Measurements from ENCODE around the gene GRIN2B. TPM values are rescaled to one million over a fixed set of nuclear protein-coding genes. Genes with fewer than 3 reads are reported as not detected.
A peak's percentile ranks its signal among the peaks of the same experiment; 100 is the strongest.

The GRIN2B gene
- polyA plus RNA-seq (2013, experiment 1 of 2): under 0.01 TPM
- polyA plus RNA-seq (2013, experiment 2 of 2): not detected

DNA sequence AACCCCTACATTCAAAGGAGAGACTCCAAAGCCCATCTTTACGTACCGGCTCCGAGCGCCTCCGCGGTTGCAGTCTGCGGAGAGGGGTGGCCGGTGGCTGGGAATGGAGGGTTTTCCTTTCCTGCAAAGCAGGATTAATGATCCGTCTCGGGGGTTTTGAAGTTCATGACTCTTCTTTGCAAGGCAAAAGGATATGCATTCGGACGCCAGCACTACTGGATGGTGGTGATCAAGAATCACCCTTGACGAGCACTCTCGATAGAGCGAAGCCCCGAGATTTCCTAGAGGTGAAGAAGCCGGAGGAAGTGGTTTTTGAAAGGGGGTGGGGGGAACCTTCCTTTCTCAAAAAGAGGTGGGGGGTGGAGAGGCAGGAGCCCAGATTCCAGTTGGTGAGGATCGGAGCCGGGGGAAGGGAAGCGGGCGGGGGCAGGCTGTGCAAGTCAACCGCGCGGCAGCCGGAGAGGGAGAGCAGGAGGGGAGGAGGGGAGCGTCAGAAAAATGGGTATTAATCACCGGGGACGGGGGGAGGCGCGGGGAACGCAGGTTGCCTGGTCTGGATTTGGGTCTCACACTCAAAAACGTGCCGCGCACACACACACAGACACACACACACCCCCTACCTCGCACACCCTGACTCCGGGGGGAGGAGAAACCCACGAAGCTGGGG lies at the start of gene GRIN2B:
Gene GRIN2B (minus strand): TSS at position 307 of the 667 bp plus-strand sequence. CDS start 115,394 bp downstream, outside the sequence.
- Histone ChIP-seq H3K9me3 (ENCODE audit: control insufficient read depth, low read length) (no peaks in the 10 kb centered on the region), H3K4me1 (ENCODE audit: control insufficient read depth, insufficient read depth, low read length, poor library complexity, severe bottlenecking) (no peaks in the 10 kb centered on the region), H3K4me3 (ENCODE audit: extremely low read depth, insufficient read depth, low read length, poor library complexity, severe bottlenecking) (peak within 1 kb of the TSS; percentile 43), H3K27ac (ENCODE audit: low read depth, low read length, severe bottlenecking) (no peak within 1 kb of the TSS), H3K36me3 (ENCODE audit: control insufficient read depth, insufficient read depth, low read length) (no peaks in the 10 kb centered on the region)
- 0% methylated on average over 6 to 20 of the region's 37 CpGs for WGBS, 2 experiments (ENCODE audit: insufficient coverage in 2 of 2)

DNA sequence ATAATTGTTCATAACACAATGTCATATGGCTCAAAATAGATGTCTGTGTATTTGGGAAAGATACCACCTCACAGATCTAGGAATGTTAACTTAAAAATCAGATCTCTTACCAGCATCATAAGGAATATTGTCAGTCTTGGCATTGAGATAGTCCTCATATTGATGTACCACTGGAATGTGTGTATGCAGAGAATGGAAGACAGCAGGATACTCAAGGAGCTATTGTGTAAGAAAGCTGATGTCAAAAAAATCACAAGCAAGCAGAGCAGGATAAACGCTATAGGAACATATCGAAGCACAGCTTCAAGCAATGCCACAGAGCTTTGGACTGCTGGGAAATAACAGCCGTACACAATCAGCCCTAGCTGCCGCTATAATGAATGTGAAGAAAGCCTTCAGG lies 45.1 kb upstream of the GRIN2B start:
- H3K4me1 ChIP-seq (ENCODE audit: control insufficient read depth, insufficient read depth, low read length, poor library complexity, severe bottlenecking): no peaks in the 10 kb centered on the region
- no peaks in the 10 kb centered on the region for H3K36me3 ChIP-seq (ENCODE audit: control insufficient read depth, insufficient read depth, low read length)
- H3K27ac ChIP-seq (ENCODE audit: low read depth, low read length, severe bottlenecking): no peak overlapping the region
- H3K9me3 ChIP-seq (ENCODE audit: control insufficient read depth, low read length): no peaks in the 10 kb centered on the region
- WGBS, 2 experiments (ENCODE audit: insufficient coverage in 2 of 2): 97 to 98% methylated on average over 3 to 4 of the region's 4 CpGs
- no peak overlapping the region for H3K4me3 ChIP-seq (ENCODE audit: extremely low read depth, insufficient read depth, low read length, poor library complexity, severe bottlenecking)

DNA sequence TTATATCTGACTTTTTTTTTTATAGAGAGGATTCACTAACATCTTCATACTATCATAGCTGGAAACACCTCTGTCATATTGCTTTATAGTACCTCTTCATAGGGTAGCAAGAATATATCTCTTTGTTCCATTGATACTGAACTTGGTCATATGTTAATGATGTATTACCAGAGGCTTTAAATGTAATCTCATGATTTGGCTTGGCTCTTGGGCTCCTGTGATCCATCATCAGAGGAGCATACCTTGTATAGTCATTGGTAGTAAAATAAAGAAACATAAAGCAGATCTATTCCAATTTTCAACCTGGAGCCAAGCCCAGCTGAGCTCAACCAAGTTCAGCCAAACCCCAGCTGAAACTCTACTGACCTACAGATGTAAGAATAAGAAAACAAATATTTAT lies 43.2 kb upstream of the GRIN2B start:
- H3K4me3 ChIP-seq (ENCODE audit: extremely low read depth, insufficient read depth, low read length, poor library complexity, severe bottlenecking): no peak overlapping the region
- no peak overlapping the region for H3K27ac ChIP-seq (ENCODE audit: low read depth, low read length, severe bottlenecking)
- no peaks in the 10 kb centered on the region for H3K9me3 ChIP-seq (ENCODE audit: control insufficient read depth, low read length)
- H3K36me3 ChIP-seq (ENCODE audit: control insufficient read depth, insufficient read depth, low read length): no peaks in the 10 kb centered on the region
- no peaks in the 10 kb centered on the region for H3K4me1 ChIP-seq (ENCODE audit: control insufficient read depth, insufficient read depth, low read length, poor library complexity, severe bottlenecking)

DNA sequence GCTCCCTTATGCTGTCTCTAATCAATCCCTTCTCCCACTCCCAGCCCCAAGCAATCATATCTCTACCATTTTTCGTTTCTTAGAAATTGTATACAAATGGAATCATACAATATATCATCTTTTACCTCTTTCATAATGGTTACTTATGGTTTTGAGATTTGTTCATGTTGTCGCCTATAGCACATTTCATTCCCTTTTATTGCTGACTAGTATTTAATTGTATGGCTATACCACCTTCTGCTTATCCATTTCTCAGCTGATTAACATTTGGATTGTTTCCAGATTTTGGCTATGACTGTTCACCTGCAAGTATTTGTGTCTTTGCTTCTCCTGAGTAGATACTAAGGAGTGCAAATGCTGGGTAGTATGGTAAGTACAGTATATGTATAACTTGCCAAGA lies 36.7 kb upstream of the GRIN2B start:
- Histone ChIP-seq H3K36me3 (ENCODE audit: control insufficient read depth, insufficient read depth, low read length) (no peaks in the 10 kb centered on the region), H3K4me1 (ENCODE audit: control insufficient read depth, insufficient read depth, low read length, poor library complexity, severe bottlenecking) (no peaks in the 10 kb centered on the region), H3K27ac (ENCODE audit: low read depth, low read length, severe bottlenecking) (no peak overlapping the region), H3K9me3 (ENCODE audit: control insufficient read depth, low read length) (peaks cover 3% of the 10 kb centered on the region), H3K4me3 (ENCODE audit: extremely low read depth, insufficient read depth, low read length, poor library complexity, severe bottlenecking) (no peak overlapping the region)
- no CpG with 5 or more reads among the region's 2 CpGs for WGBS, 2 experiments (ENCODE audit: insufficient coverage in 2 of 2)

DNA sequence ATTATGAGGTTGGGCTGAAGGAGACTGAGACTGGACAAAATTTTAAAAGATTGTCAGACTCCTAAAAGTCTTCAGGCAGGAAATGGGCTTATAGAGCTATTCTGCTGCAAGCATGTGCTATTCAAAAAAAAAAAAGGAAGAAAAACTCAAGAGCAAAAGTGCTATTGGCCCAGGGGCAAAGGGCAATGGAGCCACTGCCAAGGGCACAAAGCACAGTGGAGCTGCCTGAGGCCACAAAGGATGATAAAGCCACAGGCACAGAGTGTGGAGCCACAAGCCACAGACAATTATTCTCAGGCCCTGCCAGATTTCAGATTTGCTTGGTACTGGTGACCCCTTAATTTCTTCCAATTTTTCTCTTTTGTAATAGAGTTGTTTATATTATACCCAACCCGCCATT lies 29.6 kb upstream of the GRIN2B start:
- no CpG with 5 or more reads among the region's 1 CpG for WGBS, 2 experiments (ENCODE audit: insufficient coverage in 2 of 2)
- H3K27ac ChIP-seq (ENCODE audit: low read depth, low read length, severe bottlenecking): no peak overlapping the region
- no peaks in the 10 kb centered on the region for H3K4me1 ChIP-seq (ENCODE audit: control insufficient read depth, insufficient read depth, low read length, poor library complexity, severe bottlenecking)
- H3K4me3 ChIP-seq (ENCODE audit: extremely low read depth, insufficient read depth, low read length, poor library complexity, severe bottlenecking): no peak overlapping the region
- H3K36me3 ChIP-seq (ENCODE audit: control insufficient read depth, insufficient read depth, low read length): no peaks in the 10 kb centered on the region
- H3K9me3 ChIP-seq (ENCODE audit: control insufficient read depth, low read length): peaks cover 5% of the 10 kb centered on the region

DNA sequence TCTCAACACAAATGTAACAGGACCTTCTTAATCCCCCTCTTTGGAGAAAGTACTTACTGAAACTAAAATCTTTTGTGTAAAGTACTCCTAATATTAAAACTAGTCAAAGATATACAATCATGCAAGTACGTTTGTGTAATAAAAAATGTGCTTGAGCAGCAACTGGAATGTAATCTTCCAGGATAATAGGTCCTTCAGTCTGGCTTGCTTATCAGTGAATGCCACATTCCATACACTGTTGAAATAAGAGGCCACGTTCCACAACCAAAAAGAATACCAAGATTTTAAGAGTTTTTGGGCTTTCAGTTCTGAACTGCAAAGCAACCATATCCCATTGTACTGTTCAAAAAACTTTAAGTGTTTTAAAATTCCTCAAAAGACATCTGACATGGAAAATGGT lies 26.2 kb upstream of the GRIN2B start:
- Histone ChIP-seq H3K9me3 (ENCODE audit: control insufficient read depth, low read length) (no peaks in the 10 kb centered on the region), H3K36me3 (ENCODE audit: control insufficient read depth, insufficient read depth, low read length) (no peaks in the 10 kb centered on the region), H3K4me1 (ENCODE audit: control insufficient read depth, insufficient read depth, low read length, poor library complexity, severe bottlenecking) (no peaks in the 10 kb centered on the region), H3K4me3 (ENCODE audit: extremely low read depth, insufficient read depth, low read length, poor library complexity, severe bottlenecking) (no peak overlapping the region), H3K27ac (ENCODE audit: low read depth, low read length, severe bottlenecking) (no peak overlapping the region)
- 75% methylated on average over 1 of the region's 2 CpGs; no CpG with 5 or more reads in 1 of the 2 experiments for WGBS, 2 experiments (ENCODE audit: insufficient coverage in 2 of 2)

DNA sequence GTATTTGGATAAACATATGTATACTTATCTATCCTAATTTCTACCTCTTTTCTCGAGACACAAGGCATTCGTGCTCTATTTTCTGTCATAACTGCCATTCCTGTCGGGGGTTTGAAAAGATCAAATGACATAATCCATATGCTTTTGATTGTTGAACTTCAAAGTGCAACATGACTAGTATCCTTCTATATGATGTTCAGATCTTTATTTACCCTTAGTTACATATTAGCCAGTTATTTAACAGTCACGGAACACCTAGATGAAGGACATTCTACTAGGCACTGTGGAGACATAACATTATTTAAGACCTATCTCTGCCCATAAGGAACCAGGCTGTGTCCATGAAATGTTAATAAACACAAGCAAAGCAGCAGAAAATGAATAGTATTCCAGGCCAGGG lies 11.2 kb upstream of the GRIN2B start:
- Histone ChIP-seq H3K4me3 (ENCODE audit: extremely low read depth, insufficient read depth, low read length, poor library complexity, severe bottlenecking) (no peak overlapping the region), H3K27ac (ENCODE audit: low read depth, low read length, severe bottlenecking) (no peak overlapping the region), H3K36me3 (ENCODE audit: control insufficient read depth, insufficient read depth, low read length) (no peaks in the 10 kb centered on the region), H3K9me3 (ENCODE audit: control insufficient read depth, low read length) (no peaks in the 10 kb centered on the region), H3K4me1 (ENCODE audit: control insufficient read depth, insufficient read depth, low read length, poor library complexity, severe bottlenecking) (no peaks in the 10 kb centered on the region)
- WGBS, 2 experiments (ENCODE audit: insufficient coverage in 2 of 2): 100% methylated on average over 3 of the region's 4 CpGs; no CpG with 5 or more reads in 1 of the 2 experiments

DNA sequence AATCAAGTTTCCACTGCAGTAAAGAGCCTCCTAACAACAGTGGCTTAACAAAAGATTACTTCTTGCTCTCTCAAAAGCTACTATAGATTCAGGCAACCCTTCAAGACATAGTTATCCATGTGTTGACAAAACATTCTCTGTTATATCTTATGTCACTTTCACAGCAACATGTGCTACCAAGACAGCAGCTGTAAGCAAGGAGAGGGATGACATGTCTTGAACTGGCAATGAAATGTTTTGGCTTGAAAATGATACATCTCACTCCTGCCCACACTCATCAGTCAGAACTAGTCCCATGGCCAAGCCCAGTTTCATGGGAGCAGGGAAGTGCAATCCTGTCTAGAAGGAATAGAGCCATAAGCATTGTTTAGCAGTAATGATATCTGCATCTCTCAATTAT lies 10.7 kb upstream of the GRIN2B start:
- no peaks in the 10 kb centered on the region for H3K4me1 ChIP-seq (ENCODE audit: control insufficient read depth, insufficient read depth, low read length, poor library complexity, severe bottlenecking)
- H3K27ac ChIP-seq (ENCODE audit: low read depth, low read length, severe bottlenecking): no peak overlapping the region

DNA sequence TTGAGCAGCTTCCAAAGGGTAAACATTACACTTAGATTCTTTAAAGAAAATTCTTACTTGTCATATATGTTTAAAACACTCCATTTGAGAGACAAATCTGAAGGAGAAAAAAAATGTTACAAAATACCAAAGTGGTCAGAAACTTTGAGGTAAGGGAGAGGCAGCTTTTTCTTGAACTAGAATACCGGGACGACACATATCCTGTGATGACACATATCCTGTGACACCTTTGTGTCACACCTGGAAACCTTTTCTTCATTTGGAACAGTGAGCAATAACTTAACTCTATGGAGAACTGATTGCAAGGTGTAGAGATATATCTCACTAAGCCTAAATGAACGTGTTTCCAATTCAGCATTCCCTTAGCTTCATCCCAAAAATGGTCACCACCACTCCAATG lies 4.6 kb upstream of the GRIN2B start:
- Histone ChIP-seq H3K27ac (ENCODE audit: low read depth, low read length, severe bottlenecking) (no peak overlapping the region), H3K4me1 (ENCODE audit: control insufficient read depth, insufficient read depth, low read length, poor library complexity, severe bottlenecking) (no peaks in the 10 kb centered on the region), H3K4me3 (ENCODE audit: extremely low read depth, insufficient read depth, low read length, poor library complexity, severe bottlenecking) (no peak overlapping the region), H3K36me3 (ENCODE audit: control insufficient read depth, insufficient read depth, low read length) (no peaks in the 10 kb centered on the region), H3K9me3 (ENCODE audit: control insufficient read depth, low read length) (no peaks in the 10 kb centered on the region)
- 80 to 88% methylated on average over 2 of the region's 3 CpGs for WGBS, 2 experiments (ENCODE audit: insufficient coverage in 2 of 2)

More for the DNA sequence above, 10.7 kb upstream of the GRIN2B start:
- Histone ChIP-seq H3K36me3 (ENCODE audit: control insufficient read depth, insufficient read depth, low read length) (no peaks in the 10 kb centered on the region), H3K4me3 (ENCODE audit: extremely low read depth, insufficient read depth, low read length, poor library complexity, severe bottlenecking) (no peak overlapping the region), H3K9me3 (ENCODE audit: control insufficient read depth, low read length) (no peaks in the 10 kb centered on the region)

DNA sequence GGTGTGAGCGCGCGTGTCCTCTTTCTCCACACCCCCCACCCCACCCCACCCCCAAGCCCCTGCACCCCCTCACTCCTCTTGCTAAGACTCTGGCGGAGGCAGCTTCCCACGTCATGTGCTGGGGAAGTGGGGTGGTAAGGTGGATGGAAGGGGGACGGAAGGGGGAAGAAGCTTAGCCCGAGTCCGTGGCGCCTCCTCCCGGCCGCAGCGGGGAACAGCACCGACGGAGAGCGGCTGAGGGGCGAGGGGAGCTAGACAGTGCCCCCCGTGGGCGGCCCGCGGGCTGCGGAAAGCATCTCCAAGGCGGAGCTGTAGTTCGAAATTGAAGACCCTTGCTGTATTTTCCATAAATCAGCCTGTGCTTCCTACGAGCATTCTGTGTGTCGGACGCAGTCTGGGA lies 588 bp upstream of the GRIN2B start:
- Histone ChIP-seq H3K27ac (ENCODE audit: low read depth, low read length, severe bottlenecking) (no peak overlapping the region), H3K9me3 (ENCODE audit: control insufficient read depth, low read length) (no peaks in the 10 kb centered on the region), H3K4me3 (ENCODE audit: extremely low read depth, insufficient read depth, low read length, poor library complexity, severe bottlenecking) (peak overlapping the region; percentile 43), H3K4me1 (ENCODE audit: control insufficient read depth, insufficient read depth, low read length, poor library complexity, severe bottlenecking) (no peaks in the 10 kb centered on the region), H3K36me3 (ENCODE audit: control insufficient read depth, insufficient read depth, low read length) (no peaks in the 10 kb centered on the region)
- 1 to 12% methylated on average over 13 to 18 of the region's 26 CpGs for WGBS, 2 experiments (ENCODE audit: insufficient coverage in 2 of 2)

DNA sequence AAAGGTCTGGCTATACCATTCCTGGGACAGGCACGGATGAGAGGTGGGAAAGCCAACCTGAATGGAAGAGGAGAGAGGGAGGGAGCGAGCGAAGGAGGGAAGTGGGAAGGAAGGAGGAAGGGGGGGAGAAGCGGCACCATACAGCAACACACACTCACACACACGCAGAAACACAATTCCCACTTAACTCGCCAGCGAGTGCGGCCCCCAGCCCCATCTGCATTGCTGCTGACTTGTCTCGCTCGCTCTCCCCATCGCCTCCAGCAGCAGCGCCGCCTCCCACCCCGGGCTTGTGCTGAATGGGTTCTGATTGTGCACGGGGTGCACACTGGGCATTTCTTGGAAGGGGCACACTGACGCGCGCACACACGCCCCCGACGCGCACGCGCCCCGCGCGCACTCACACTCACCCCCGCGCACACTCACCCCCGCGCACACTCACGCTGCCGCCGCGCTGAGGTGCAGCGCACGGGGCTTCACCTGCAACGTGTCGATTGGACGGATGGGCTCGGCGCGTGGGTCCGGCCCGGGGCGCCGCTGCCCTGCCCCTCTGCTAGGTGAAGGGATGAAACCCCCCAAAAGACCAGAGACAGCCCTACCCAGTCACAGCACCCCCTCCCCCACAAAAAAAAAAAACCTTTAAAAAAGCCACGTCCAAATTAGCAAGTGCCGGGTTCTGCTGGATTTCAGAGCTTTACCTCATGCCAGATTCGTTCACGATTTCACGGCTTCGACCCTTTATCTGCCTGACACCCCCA lies 685 bp downstream of the GRIN2B start:
- WGBS, 2 experiments (ENCODE audit: insufficient coverage in 2 of 2): 1% methylated on average over 17 to 24 of the region's 53 CpGs
- no peak overlapping the region for H3K27ac ChIP-seq (ENCODE audit: low read depth, low read length, severe bottlenecking)
- H3K36me3 ChIP-seq (ENCODE audit: control insufficient read depth, insufficient read depth, low read length): no peaks in the 10 kb centered on the region
- H3K4me3 ChIP-seq (ENCODE audit: extremely low read depth, insufficient read depth, low read length, poor library complexity, severe bottlenecking): peak overlapping the region; percentile 43
- peaks cover 4% of the 10 kb centered on the region for H3K4me1 ChIP-seq (ENCODE audit: control insufficient read depth, insufficient read depth, low read length, poor library complexity, severe bottlenecking)
- H3K9me3 ChIP-seq (ENCODE audit: control insufficient read depth, low read length): no peaks in the 10 kb centered on the region
